Gastroesophageal sphincter (tissue), 3 donors: ENCODE data around the gene XRRA1.

ENCODE experiments used
- CTCF ChIP-seq, 4 experiments: fragments of 200-600 bp in 2 of 4; fragments of 450-650 bp in 2 of 4; sonication (generic) in 1 of 4; IDR thresholded peaks; one replicate each; pipeline ENCODE4 v1.5.1; 2017 to 2019; ENCODE audit warnings: antibody characterized with exemption in 4 of 4, mild to moderate bottlenecking in 2 of 4, moderate library complexity in 2 of 4
- EP300 ChIP-seq: sonication (generic); formaldehyde crosslinking; IDR thresholded peaks from one replicate; pipeline ENCODE4 v1.6.1; 2017; ENCODE audit warnings: antibody characterized with exemption, mild to moderate bottlenecking
- POLR2A ChIP-seq, 2 donors: fragments of 450-650 bp; IDR thresholded peaks; one replicate each; pipeline ENCODE4 v1.6.1; 2017; ENCODE audit warnings: antibody characterized with exemption in 2 of 2, mild to moderate bottlenecking in 2 of 2, moderate library complexity in 1 of 2
- POLR2AphosphoS5 ChIP-seq: sonication (generic); formaldehyde crosslinking; IDR thresholded peaks from one replicate; pipeline ENCODE4 v1.6.1; 2017; ENCODE audit warnings: antibody characterized with exemption

DNA sequence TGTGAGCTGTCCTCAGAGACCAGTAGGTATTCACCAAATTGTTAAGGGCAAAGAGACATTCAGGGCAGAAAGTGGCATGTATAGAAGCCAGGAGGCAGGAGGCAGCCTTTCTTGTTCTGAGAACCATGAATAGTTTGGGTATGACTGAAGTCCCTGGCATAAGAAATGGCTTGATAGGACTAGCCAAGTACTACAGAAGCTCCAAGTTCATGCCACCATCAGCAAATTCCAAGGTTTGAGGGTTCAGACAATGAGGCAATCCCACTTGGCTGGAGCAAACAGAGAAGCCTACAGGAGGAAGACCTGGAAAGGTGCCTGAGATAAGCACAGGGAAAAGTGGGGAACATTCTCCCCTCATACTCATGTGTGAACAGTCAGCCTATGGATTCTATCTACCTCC lies 25.8 kb downstream of the XRRA1 start:
- no peak for TF ChIP-seq POLR2A (IDR thresholded peaks at IDR 0.05)
- TF ChIP-seq CTCF (IDR thresholded peaks at IDR 0.05): no peak
- no peak for TF ChIP-seq EP300
- no peak for TF ChIP-seq POLR2AphosphoS5
